Neural progenitor cell (in vitro differentiated cells): Measurements from ENCODE around the gene PRM1. TPM values are rescaled to one million over a fixed set of nuclear protein-coding genes. Genes with fewer than 3 reads are reported as not detected.

Experiments used
- DNase-seq: peaks from one replicate; pipeline ENCODE4 v3.0.0-alpha.2; 2016; ENCODE audit warnings: low spot score
- H2AFZ ChIP-seq: fragments of 200-600 bp; sonication (generic); replicated peaks from 2 replicates; pipeline ENCODE4 v1.6.1; 2016; ENCODE audit warnings: antibody characterized with exemption
- H3F3A ChIP-seq: fragments of 200-600 bp; sonication (generic); 2 replicates; pipeline ENCODE4 v1.6.1; 2016; ENCODE audit warnings: antibody characterized with exemption, low read depth
- H3K27ac ChIP-seq: fragments of 200-600 bp; sonication (generic); 2 replicates; pipeline ENCODE4 v1.5.1; 2016; ENCODE audit warnings: mild to moderate bottlenecking
- H3K27me3 ChIP-seq: fragments of 200-600 bp; sonication (generic); 2 replicates; pipeline ENCODE4 v1.6.1; 2016; ENCODE audit warnings: mild to moderate bottlenecking, moderate library complexity
- H3K36me3 ChIP-seq: fragments of 200-600 bp; sonication (generic); 2 replicates; pipeline ENCODE4 v1.5.1; 2016
- H3K4me1 ChIP-seq: fragments of 200-600 bp; sonication (generic); 2 replicates; pipeline ENCODE4 v1.6.1; 2016; ENCODE audit warnings: mixed run types
- H3K4me2 ChIP-seq: fragments of 200-600 bp; sonication (generic); 2 replicates; pipeline ENCODE4 v1.6.1; 2016
- H3K4me3 ChIP-seq: fragments of 200-600 bp; sonication (generic); 2 replicates; pipeline ENCODE4 v1.5.1; 2016
- H3K79me2 ChIP-seq: fragments of 200-600 bp; sonication (generic); 2 replicates; pipeline ENCODE4 v1.6.1; 2016; ENCODE audit warnings: low read depth
- H3K9ac ChIP-seq: fragments of 200-600 bp; sonication (generic); 2 replicates; pipeline ENCODE4 v1.6.1; 2016
- H3K9me3 ChIP-seq: fragments of 200-600 bp; sonication (generic); 2 replicates; pipeline ENCODE4 v1.5.1; 2016; ENCODE audit warnings: low read depth
- H4K20me1 ChIP-seq: fragments of 200-600 bp; sonication (generic); 2 replicates; pipeline ENCODE4 v1.6.1; 2016; ENCODE audit warnings: low read depth
- H3K27ac Mint-ChIP-seq: 3 replicates; pipeline ENCODE4 v1.8.0; 2021; ENCODE audit warnings: mixed read lengths
- H3K27me3 Mint-ChIP-seq: 2 replicates; pipeline ENCODE4 v1.8.0; 2022; ENCODE audit warnings: low read depth, mild to moderate bottlenecking, inconsistent platforms, moderate library complexity, mixed read lengths; ENCODE audit not compliant: insufficient read depth
- H3K36me3 Mint-ChIP-seq: 3 replicates; pipeline ENCODE4 v1.8.0; 2021; ENCODE audit warnings: mixed read lengths
- H3K4me1 Mint-ChIP-seq: 3 replicates; pipeline ENCODE4 v1.8.0; 2021; ENCODE audit warnings: mixed read lengths
- H3K4me3 Mint-ChIP-seq: 3 replicates; pipeline ENCODE4 v1.8.0; 2021; ENCODE audit warnings: mild to moderate bottlenecking, moderate library complexity, mixed read lengths
- H3K9me3 Mint-ChIP-seq: 3 replicates; pipeline ENCODE4 v1.8.0; 2020; ENCODE audit warnings: mixed read lengths
- CTCF ChIP-seq: fragments of 200-600 bp; sonication (generic); IDR thresholded peaks from 2 replicates; pipeline ENCODE4 v1.5.1; 2017; ENCODE audit warnings: antibody characterized with exemption, mild to moderate bottlenecking
- EZH2 ChIP-seq: fragments of 200-600 bp; sonication (generic); IDR thresholded peaks from 2 replicates; pipeline ENCODE4 v1.6.1; 2017; ENCODE audit warnings: antibody characterized with exemption, mild to moderate bottlenecking, moderate library complexity
- EZH2phosphoT487 ChIP-seq: fragments of 200-600 bp; sonication (generic); IDR thresholded peaks from 2 replicates; pipeline ENCODE4 v1.6.1; 2017; ENCODE audit warnings: antibody characterized with exemption
- total RNA-seq: library from RNA; depleted of rRNA; stranded (reverse); fragments of >200 nt; gene quantifications from 2 replicates; pipeline ENCODE4 v1.2.3, GENCODE V29; 2015; ENCODE audit warnings: low replicate concordance

PRM1 gene
- total RNA-seq, 1 donor from 2014 or later, result not detected

- DNase-seq, result no peak
- no peak within 1 kb of the TSS for H3K4me3 Mint-ChIP-seq
- H3K9me3 Mint-ChIP-seq, result no peaks in the 10 kb centered on the region
- Histone ChIP-seq H3K9me3 (no peaks in the 10 kb centered on the region), H2AFZ (no peak within 1 kb of the TSS), H3K79me2 (no peaks in the 10 kb centered on the region), H3K4me2 (no peak within 1 kb of the TSS), H3K4me3 (no peak within 1 kb of the TSS), H3F3A (no peaks in the 10 kb centered on the region), H4K20me1 (no peaks in the 10 kb centered on the region), H3K36me3 (no peaks in the 10 kb centered on the region), H3K27me3 (no peaks in the 10 kb centered on the region), H3K27ac (no peak within 1 kb of the TSS), H3K9ac (no peak within 1 kb of the TSS), H3K4me1 (no peaks in the 10 kb centered on the region)
- no peak within 1 kb of the TSS for H3K27ac Mint-ChIP-seq
- no peaks in the 10 kb centered on the region for H3K36me3 Mint-ChIP-seq
- H3K4me1 Mint-ChIP-seq, result peaks cover 12% of the 10 kb centered on the region
- TF ChIP-seq EZH2phosphoT487, result no peak
- no peak for TF ChIP-seq CTCF
- no peak for TF ChIP-seq EZH2
- H3K27me3 Mint-ChIP-seq, result peaks cover 3% of the 10 kb centered on the region
Measured at GRCh38 chr16:11268921-11269375, 12.2 kb downstream of the PRM1 start, which contains the start of gene TNP2. TNP2 (minus strand) TSS chr16:11269325; CDS start chr16:11269262, 63 bp downstream.

- Histone ChIP-seq H3K36me3 (no peaks in the 10 kb centered on the region), H3K79me2 (no peaks in the 10 kb centered on the region), H3K4me3 (no peak overlapping the region), H3F3A (no peaks in the 10 kb centered on the region), H3K4me1 (no peaks in the 10 kb centered on the region), H3K27ac (no peak overlapping the region), H4K20me1 (no peaks in the 10 kb centered on the region), H3K9me3 (no peaks in the 10 kb centered on the region), H3K4me2 (no peak overlapping the region), H3K27me3 (no peaks in the 10 kb centered on the region), H3K9ac (no peak overlapping the region), H2AFZ (no peak overlapping the region)
- Mint-ChIP-seq H3K9me3 (no peaks in the 10 kb centered on the region), H3K4me1 (no peaks in the 10 kb centered on the region), H3K27ac (no peak overlapping the region), H3K27me3 (peaks cover 4% of the 10 kb centered on the region), H3K4me3 (no peak overlapping the region), H3K36me3 (no peaks in the 10 kb centered on the region)
- TF ChIP-seq CTCF (no peak), EZH2 (no peak), EZH2phosphoT487 (no peak)
- DNase-seq, result no peak
Measured at GRCh38 chr16:11265124-11265523, 16.0 kb downstream of the PRM1 start.

- Histone ChIP-seq H2AFZ (no peak overlapping the region), H3K27ac (no peak overlapping the region), H3K4me3 (no peak overlapping the region), H3K9ac (no peak overlapping the region), H3K27me3 (no peaks in the 10 kb centered on the region), H3F3A (no peaks in the 10 kb centered on the region), H3K9me3 (no peaks in the 10 kb centered on the region), H3K4me1 (no peaks in the 10 kb centered on the region), H3K79me2 (no peaks in the 10 kb centered on the region), H3K4me2 (no peak overlapping the region), H4K20me1 (no peaks in the 10 kb centered on the region), H3K36me3 (no peaks in the 10 kb centered on the region)
- TF ChIP-seq EZH2 (no peak), EZH2phosphoT487 (no peak), CTCF (no peak)
- no peaks in the 10 kb centered on the region for H3K4me1 Mint-ChIP-seq
- no peak for DNase-seq
- no peaks in the 10 kb centered on the region for H3K9me3 Mint-ChIP-seq
- H3K36me3 Mint-ChIP-seq, result no peaks in the 10 kb centered on the region
- H3K27ac Mint-ChIP-seq, result no peak overlapping the region
- no peak overlapping the region for H3K4me3 Mint-ChIP-seq
- peaks cover 10% of the 10 kb centered on the region for H3K27me3 Mint-ChIP-seq
Measured at GRCh38 chr16:11264155-11264832, 16.8 kb downstream of the PRM1 start.
